ENCODE measurements around the gene RASGRF2. TPM values are rescaled to one million over a fixed set of nuclear protein-coding genes. Genes with fewer than 3 reads are reported as not detected.
A peak's percentile ranks its signal among the peaks of the same experiment; 100 is the strongest.

RASGRF2 gene
- total RNA-seq, 1 experiment from 2014 or later, result 0.48 TPM

DNA sequence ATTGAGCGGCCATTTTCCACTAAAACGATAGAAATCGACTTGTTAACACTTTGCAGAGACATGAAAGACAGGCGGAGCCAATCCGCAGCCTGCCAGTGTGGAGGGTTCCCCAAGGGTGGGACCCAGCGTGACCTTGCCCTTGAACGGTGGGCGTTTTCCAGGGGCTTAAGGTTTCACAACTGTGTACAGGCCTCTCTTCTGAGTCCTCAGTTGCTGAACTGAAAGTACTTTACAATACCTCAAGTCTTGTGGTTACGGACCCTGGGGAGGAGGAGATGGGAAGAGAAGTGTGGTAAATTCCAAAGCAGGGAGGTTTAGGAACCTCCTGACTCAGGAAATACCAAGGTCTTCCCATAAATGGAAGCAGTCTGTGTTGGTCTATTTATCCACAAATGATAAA is 204.8 kb downstream of the RASGRF2 start:
- no TSS peak for BruUV-seq (replicated peaks)
- Histone ChIP-seq H4K20me1 (ENCODE audit: insufficient read depth) (no peaks in the 10 kb centered on the region), H3K9me3 (ENCODE audit: insufficient read depth, low read depth) (no peaks in the 10 kb centered on the region), H3K79me2 (ENCODE audit: low read depth) (no peaks in the 10 kb centered on the region), H3K4me3 (no peak overlapping the region), H3K36me3 (ENCODE audit: low read depth) (no peaks in the 10 kb centered on the region), H3K9me2 (ENCODE audit: insufficient read depth) (no peaks in the 10 kb centered on the region), H3K4me2 (no peak overlapping the region), H2AFZ (no peak overlapping the region), H3K27ac (no peak overlapping the region), H3K27me3 (ENCODE audit: insufficient read depth, low read depth) (no peaks in the 10 kb centered on the region), H3K4me1 (replicated peaks; ENCODE audit: insufficient read depth) (no peaks in the 10 kb centered on the region), H3F3A (ENCODE audit: insufficient read depth, low read depth) (no peaks in the 10 kb centered on the region)
- intact Hi-C loops (cut with micrococcal nuclease; ENCODE audit: unreplicated experiment), result loop anchor here (1.0 to 2.0 kb wide), 2 partner anchors 453 to 478 kb away; no protein-coding TSS in a partner anchor
- ChIA-PET POLR2A (ENCODE audit: unreplicated experiment) (no interaction called here), CTCF (no interaction called here)
- TF ChIP-seq, protein P1, sequence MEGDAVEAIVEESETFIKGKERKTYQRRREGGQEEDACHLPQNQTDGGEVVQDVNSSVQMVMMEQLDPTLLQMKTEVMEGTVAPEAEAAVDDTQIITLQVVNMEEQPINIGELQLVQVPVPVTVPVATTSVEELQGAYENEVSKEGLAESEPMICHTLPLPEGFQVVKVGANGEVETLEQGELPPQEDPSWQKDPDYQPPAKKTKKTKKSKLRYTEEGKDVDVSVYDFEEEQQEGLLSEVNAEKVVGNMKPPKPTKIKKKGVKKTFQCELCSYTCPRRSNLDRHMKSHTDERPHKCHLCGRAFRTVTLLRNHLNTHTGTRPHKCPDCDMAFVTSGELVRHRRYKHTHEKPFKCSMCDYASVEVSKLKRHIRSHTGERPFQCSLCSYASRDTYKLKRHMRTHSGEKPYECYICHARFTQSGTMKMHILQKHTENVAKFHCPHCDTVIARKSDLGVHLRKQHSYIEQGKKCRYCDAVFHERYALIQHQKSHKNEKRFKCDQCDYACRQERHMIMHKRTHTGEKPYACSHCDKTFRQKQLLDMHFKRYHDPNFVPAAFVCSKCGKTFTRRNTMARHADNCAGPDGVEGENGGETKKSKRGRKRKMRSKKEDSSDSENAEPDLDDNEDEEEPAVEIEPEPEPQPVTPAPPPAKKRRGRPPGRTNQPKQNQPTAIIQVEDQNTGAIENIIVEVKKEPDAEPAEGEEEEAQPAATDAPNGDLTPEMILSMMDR (conservative IDR thresholded peaks at IDR 0.05), result no peak
- no peak for TF ChIP-seq EZH2 (IDR thresholded peaks at IDR 0.05; ENCODE audit: low read depth)
- no peak for DNase-seq

GRCh38 chr5:81165493-81166119 is 205.4 kb downstream of the RASGRF2 start:
- Histone ChIP-seq H4K20me1 (ENCODE audit: insufficient read depth) (no peaks in the 10 kb centered on the region), H3K4me2 (no peak overlapping the region), H3K36me3 (ENCODE audit: low read depth) (no peaks in the 10 kb centered on the region), H3K27ac (no peak overlapping the region), H3K4me1 (replicated peaks; ENCODE audit: insufficient read depth) (no peaks in the 10 kb centered on the region), H3K9me2 (ENCODE audit: insufficient read depth) (no peaks in the 10 kb centered on the region), H3F3A (ENCODE audit: insufficient read depth, low read depth) (no peaks in the 10 kb centered on the region), H2AFZ (no peak overlapping the region), H3K9me3 (ENCODE audit: insufficient read depth, low read depth) (no peaks in the 10 kb centered on the region), H3K4me3 (no peak overlapping the region), H3K79me2 (ENCODE audit: low read depth) (no peaks in the 10 kb centered on the region), H3K27me3 (ENCODE audit: insufficient read depth, low read depth) (no peaks in the 10 kb centered on the region)
- TF ChIP-seq, protein P1 (conservative IDR thresholded peaks at IDR 0.05), result peak; percentile 79
- no peak for TF ChIP-seq EZH2 (IDR thresholded peaks at IDR 0.05; ENCODE audit: low read depth)
- peak; percentile 57 to 66 for DNase-seq
- POLR2A ChIA-PET (ENCODE audit: unreplicated experiment), result no interaction called here
- BruUV-seq (replicated peaks), result no TSS peak
- CTCF ChIA-PET, result interaction anchor here (0.5 to 0.6 kb wide), 2 partner anchors 54 to 910 kb away, joined by 3 to 4 read pairs; no protein-coding TSS in a partner anchor
- intact Hi-C loops (cut with micrococcal nuclease; ENCODE audit: unreplicated experiment), result loop anchor here (1.0 to 2.0 kb wide), 2 partner anchors 453 to 479 kb away; no protein-coding TSS in a partner anchor

GRCh38 chr5:81166430-81166829 is 206.3 kb downstream of the RASGRF2 start:
- Histone ChIP-seq H3K27me3 (ENCODE audit: insufficient read depth, low read depth) (no peaks in the 10 kb centered on the region), H3F3A (ENCODE audit: insufficient read depth, low read depth) (no peaks in the 10 kb centered on the region), H2AFZ (no peak overlapping the region), H3K36me3 (ENCODE audit: low read depth) (no peaks in the 10 kb centered on the region), H3K27ac (no peak overlapping the region), H3K4me1 (replicated peaks; ENCODE audit: insufficient read depth) (no peaks in the 10 kb centered on the region), H3K9me2 (ENCODE audit: insufficient read depth) (no peaks in the 10 kb centered on the region), H3K4me3 (no peak overlapping the region), H3K4me2 (no peak overlapping the region), H3K79me2 (ENCODE audit: low read depth) (no peaks in the 10 kb centered on the region), H4K20me1 (ENCODE audit: insufficient read depth) (no peaks in the 10 kb centered on the region), H3K9me3 (ENCODE audit: insufficient read depth, low read depth) (no peaks in the 10 kb centered on the region)
- no peak for DNase-seq
- TF ChIP-seq EZH2 (IDR thresholded peaks at IDR 0.05; ENCODE audit: low read depth), result no peak
- intact Hi-C loops (cut with micrococcal nuclease; ENCODE audit: unreplicated experiment), result no loop called here
- ChIA-PET CTCF (interaction anchor here (0.5 kb wide), 1 partner anchor 1075 kb away, joined by 5 read pairs; no protein-coding TSS in a partner anchor), POLR2A (ENCODE audit: unreplicated experiment) (no interaction called here)
- BruUV-seq (replicated peaks), result no TSS peak
